H1 (cell line): Measurements from ENCODE around the gene ATG16L2. TPM values are rescaled to one million over a fixed set of nuclear protein-coding genes. Genes with fewer than 3 reads are reported as not detected.

Experiments
- CBX8 ChIP-seq: fragments of 300-800, 300-1000 bp; sonication (generic); IDR thresholded peaks from 2 replicates; pipeline ENCODE4 v1.7.1; 2016; ENCODE audit warnings: low read depth, low read length, borderline replicate concordance
- CEBPB ChIP-seq: IDR thresholded peaks from 2 replicates; pipeline ENCODE4 v1.6.1; 2012; ENCODE audit warnings: low read depth, low read length
- CREB1 ChIP-seq: IDR thresholded peaks from 2 replicates; pipeline ENCODE4 v1.6.1; 2012; ENCODE audit warnings: inconsistent platforms
- POU5F1 ChIP-seq: IDR thresholded peaks from 2 replicates; pipeline ENCODE4 v1.6.1; 2011; ENCODE audit warnings: low read depth, mild to moderate bottlenecking, low read length, moderate library complexity
- SRF ChIP-seq: IDR thresholded peaks from 2 replicates; pipeline ENCODE4 v1.6.1; 2011; ENCODE audit warnings: mild to moderate bottlenecking, low read depth, low read length, moderate library complexity
- TCF12 ChIP-seq: IDR thresholded peaks from 2 replicates; pipeline ENCODE4 v1.6.1; 2011; ENCODE audit warnings: low read depth, mild to moderate bottlenecking, low read length
- USF2 ChIP-seq: IDR thresholded peaks from 2 replicates; pipeline ENCODE4 v1.6.1; 2011; ENCODE audit warnings: low read length, improper control_type of control experiment
- polyA plus RNA-seq, 7 experiments: library from polyadenylated mRNA; depleted of rRNA in 3 of 7; stranded (reverse) in 5 of 7; unstranded in 2 of 7; fragments of >200 nt in 5 of 7; fragments of 200-250 nt in 2 of 7; gene quantifications; 1 replicate in 5 of 7; 2 replicates in 1 of 7; 4 replicates in 1 of 7; pipeline versions ENCODE4 v1.2.1 to v1.2.3, GENCODE V29; 2011 to 2013; ENCODE audit warnings: missing spikeins in 2 of 7, mixed read lengths in 2 of 7
- total RNA-seq: library from RNA; stranded (reverse); fragmentation: NEBNext Ultra II Directional; extraction: Animal tissue kit (Norgen Biotek cat#: 25700); gene quantifications from 2 replicates; pipeline ENCODE4 v1.2.1, GENCODE V29; 2021
- TF ChIP-seq, protein P1 (sequence below): fragments of 300-600 bp; sonication (generic); IDR thresholded peaks from 2 replicates; pipeline ENCODE4 v1.7.1; 2012; ENCODE audit warnings: low read length, moderate library complexity, mild to moderate bottlenecking, inconsistent platforms; ENCODE audit not compliant: insufficient replicate concordance

ATG16L2 gene
- total and polyA plus RNA-seq, 2 of the 8 experiments (the other 6 are each of a cell fraction or from before 2014, with no cell fraction given) = 11.0 to 18.5 TPM

DNA sequence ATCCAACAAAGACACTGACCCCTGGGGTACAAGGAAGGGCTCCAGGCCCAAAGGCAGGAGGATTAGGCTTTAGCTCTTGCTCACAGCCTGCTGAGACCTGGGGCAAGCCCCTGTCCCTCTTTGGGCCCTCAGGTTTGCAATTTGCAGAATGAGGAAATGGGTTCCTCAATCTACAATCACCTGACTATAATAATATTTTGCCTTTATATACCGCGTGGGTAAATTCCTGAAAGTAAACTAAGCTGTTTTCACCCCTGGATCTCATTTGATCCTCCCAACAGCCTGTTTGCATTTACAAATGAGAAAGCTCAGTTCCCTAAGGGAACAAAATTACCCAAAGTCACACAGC lies 21.2 kb upstream of the ATG16L2 start (continued):
- TF ChIP-seq, protein P1, sequence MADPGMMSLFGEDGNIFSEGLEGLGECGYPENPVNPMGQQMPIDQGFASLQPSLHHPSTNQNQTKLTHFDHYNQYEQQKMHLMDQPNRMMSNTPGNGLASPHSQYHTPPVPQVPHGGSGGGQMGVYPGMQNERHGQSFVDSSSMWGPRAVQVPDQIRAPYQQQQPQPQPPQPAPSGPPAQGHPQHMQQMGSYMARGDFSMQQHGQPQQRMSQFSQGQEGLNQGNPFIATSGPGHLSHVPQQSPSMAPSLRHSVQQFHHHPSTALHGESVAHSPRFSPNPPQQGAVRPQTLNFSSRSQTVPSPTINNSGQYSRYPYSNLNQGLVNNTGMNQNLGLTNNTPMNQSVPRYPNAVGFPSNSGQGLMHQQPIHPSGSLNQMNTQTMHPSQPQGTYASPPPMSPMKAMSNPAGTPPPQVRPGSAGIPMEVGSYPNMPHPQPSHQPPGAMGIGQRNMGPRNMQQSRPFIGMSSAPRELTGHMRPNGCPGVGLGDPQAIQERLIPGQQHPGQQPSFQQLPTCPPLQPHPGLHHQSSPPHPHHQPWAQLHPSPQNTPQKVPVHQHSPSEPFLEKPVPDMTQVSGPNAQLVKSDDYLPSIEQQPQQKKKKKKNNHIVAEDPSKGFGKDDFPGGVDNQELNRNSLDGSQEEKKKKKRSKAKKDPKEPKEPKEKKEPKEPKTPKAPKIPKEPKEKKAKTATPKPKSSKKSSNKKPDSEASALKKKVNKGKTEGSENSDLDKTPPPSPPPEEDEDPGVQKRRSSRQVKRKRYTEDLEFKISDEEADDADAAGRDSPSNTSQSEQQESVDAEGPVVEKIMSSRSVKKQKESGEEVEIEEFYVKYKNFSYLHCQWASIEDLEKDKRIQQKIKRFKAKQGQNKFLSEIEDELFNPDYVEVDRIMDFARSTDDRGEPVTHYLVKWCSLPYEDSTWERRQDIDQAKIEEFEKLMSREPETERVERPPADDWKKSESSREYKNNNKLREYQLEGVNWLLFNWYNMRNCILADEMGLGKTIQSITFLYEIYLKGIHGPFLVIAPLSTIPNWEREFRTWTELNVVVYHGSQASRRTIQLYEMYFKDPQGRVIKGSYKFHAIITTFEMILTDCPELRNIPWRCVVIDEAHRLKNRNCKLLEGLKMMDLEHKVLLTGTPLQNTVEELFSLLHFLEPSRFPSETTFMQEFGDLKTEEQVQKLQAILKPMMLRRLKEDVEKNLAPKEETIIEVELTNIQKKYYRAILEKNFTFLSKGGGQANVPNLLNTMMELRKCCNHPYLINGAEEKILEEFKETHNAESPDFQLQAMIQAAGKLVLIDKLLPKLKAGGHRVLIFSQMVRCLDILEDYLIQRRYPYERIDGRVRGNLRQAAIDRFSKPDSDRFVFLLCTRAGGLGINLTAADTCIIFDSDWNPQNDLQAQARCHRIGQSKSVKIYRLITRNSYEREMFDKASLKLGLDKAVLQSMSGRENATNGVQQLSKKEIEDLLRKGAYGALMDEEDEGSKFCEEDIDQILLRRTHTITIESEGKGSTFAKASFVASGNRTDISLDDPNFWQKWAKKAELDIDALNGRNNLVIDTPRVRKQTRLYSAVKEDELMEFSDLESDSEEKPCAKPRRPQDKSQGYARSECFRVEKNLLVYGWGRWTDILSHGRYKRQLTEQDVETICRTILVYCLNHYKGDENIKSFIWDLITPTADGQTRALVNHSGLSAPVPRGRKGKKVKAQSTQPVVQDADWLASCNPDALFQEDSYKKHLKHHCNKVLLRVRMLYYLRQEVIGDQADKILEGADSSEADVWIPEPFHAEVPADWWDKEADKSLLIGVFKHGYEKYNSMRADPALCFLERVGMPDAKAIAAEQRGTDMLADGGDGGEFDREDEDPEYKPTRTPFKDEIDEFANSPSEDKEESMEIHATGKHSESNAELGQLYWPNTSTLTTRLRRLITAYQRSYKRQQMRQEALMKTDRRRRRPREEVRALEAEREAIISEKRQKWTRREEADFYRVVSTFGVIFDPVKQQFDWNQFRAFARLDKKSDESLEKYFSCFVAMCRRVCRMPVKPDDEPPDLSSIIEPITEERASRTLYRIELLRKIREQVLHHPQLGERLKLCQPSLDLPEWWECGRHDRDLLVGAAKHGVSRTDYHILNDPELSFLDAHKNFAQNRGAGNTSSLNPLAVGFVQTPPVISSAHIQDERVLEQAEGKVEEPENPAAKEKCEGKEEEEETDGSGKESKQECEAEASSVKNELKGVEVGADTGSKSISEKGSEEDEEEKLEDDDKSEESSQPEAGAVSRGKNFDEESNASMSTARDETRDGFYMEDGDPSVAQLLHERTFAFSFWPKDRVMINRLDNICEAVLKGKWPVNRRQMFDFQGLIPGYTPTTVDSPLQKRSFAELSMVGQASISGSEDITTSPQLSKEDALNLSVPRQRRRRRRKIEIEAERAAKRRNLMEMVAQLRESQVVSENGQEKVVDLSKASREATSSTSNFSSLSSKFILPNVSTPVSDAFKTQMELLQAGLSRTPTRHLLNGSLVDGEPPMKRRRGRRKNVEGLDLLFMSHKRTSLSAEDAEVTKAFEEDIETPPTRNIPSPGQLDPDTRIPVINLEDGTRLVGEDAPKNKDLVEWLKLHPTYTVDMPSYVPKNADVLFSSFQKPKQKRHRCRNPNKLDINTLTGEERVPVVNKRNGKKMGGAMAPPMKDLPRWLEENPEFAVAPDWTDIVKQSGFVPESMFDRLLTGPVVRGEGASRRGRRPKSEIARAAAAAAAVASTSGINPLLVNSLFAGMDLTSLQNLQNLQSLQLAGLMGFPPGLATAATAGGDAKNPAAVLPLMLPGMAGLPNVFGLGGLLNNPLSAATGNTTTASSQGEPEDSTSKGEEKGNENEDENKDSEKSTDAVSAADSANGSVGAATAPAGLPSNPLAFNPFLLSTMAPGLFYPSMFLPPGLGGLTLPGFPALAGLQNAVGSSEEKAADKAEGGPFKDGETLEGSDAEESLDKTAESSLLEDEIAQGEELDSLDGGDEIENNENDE = no peak
- TF ChIP-seq SRF (no peak), TCF12 (no peak), POU5F1 (no peak), CEBPB (no peak), USF2 (no peak), CBX8 (no peak), CREB1 (no peak)
